Adrenal gland (tissue), 5 donors: ENCODE measurements around the gene RELA.

ENCODE experiments used
- POLR2A ChIP-seq, 2 donors: fragments of 450-650 bp; IDR thresholded peaks; one replicate each; pipeline ENCODE4 v1.6.1; 2017; ENCODE audit warnings: antibody characterized with exemption in 2 of 2, mild to moderate bottlenecking in 2 of 2, moderate library complexity in 1 of 2
- TF ChIP-seq, protein P1 (sequence below), 6 experiments: fragments of 450-650 bp in 4 of 6; fragments of 200-600 bp in 2 of 6; sonication (generic) in 1 of 6; IDR thresholded peaks; 1 replicate in 5 of 6; 2 replicates in 1 of 6; pipeline versions ENCODE4 v1.5.1 to v1.8.0; 2016 to 2021; ENCODE audit warnings: antibody characterized with exemption in 6 of 6, mild to moderate bottlenecking in 2 of 6, moderate library complexity in 1 of 6
- donor health status: DM: no; HTN: no; CAD: no.

DNA sequence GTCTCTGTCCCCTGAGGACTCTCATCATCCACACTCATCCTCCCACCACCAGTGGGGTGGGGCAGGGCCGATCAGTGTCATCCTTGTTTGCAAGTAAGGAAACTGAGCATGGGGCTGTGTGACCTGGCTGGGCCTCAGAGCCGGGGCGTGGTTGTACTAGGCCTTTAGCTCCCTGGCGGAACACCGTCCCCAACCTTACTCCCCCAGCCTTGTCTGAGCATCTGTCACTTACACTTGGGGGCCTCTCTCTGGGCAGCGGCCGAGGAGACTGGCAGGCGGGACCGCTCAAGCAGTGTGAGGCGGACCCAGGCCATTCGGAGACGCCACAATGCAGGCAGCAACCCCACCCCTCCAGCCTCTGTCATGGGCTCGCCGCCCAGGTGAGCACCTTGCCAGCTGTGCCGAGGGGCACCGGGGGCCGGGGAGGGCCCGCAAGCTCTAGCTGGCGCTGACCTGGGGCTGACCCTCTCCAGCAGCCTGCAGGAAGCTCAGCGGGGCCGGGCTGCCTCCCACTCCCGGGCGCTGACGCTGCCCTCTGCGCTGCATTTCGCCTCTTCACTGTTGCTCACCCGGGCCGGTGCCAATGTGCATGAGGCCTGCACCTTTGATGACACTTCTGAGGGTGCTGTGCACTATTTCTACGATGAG is 43.3 kb downstream of the RELA start:
- TF ChIP-seq, protein P1, sequence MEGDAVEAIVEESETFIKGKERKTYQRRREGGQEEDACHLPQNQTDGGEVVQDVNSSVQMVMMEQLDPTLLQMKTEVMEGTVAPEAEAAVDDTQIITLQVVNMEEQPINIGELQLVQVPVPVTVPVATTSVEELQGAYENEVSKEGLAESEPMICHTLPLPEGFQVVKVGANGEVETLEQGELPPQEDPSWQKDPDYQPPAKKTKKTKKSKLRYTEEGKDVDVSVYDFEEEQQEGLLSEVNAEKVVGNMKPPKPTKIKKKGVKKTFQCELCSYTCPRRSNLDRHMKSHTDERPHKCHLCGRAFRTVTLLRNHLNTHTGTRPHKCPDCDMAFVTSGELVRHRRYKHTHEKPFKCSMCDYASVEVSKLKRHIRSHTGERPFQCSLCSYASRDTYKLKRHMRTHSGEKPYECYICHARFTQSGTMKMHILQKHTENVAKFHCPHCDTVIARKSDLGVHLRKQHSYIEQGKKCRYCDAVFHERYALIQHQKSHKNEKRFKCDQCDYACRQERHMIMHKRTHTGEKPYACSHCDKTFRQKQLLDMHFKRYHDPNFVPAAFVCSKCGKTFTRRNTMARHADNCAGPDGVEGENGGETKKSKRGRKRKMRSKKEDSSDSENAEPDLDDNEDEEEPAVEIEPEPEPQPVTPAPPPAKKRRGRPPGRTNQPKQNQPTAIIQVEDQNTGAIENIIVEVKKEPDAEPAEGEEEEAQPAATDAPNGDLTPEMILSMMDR (IDR thresholded peaks at IDR 0.05) = no peak
- no peak for TF ChIP-seq POLR2A (IDR thresholded peaks at IDR 0.05)
